Endothelial cell of umbilical vein (primary cell): ENCODE data around the gene PER3. TPM values are rescaled to one million over a fixed set of nuclear protein-coding genes. Genes with fewer than 3 reads are reported as not detected.

Experiments
- BruUV-seq: library from RNA; stranded (reverse); fragments of 400-500 nt; replicated peaks from 2 replicates; lab custom pipeline; 2021; lab: Mats Ljungman, UMichigan
- CTCF ChIA-PET: fragments of 300-600, 350-600 bp; sonication (Branson Sonifier 250); formaldehyde crosslinking; loops from one replicate; lab custom pipeline; 2021; ENCODE audit warnings: antibody characterized with exemption, inconsistent platforms; lab: Charles Lee
- POLR2A ChIA-PET: fragments of 300-600, 350-600 bp; sonication (Branson Sonifier 250); formaldehyde crosslinking; loops from one replicate; lab custom pipeline; 2021; ENCODE audit warnings: antibody characterized with exemption, inconsistent platforms; lab: Charles Lee
- DNase-seq: peaks from one replicate; pipeline ENCODE4 v3.0.0-alpha.2; 2011; ENCODE audit warnings: low read depth, low spot score
- FAIRE-seq: peaks from 2 replicates; lab custom pipeline; 2011; peaks lifted over from hg19 to GRCh38; lab: Jason Lieb, UNC
- H2AFZ ChIP-seq: 2 replicates; pipeline ENCODE4 v1.6.0; 2012; ENCODE audit warnings: low read depth, low read length, control low read depth, inconsistent platforms
- H3K27ac ChIP-seq: 2 replicates; pipeline ENCODE4 v1.5.1; 2011; ENCODE audit warnings: low read depth, mild to moderate bottlenecking, control low read depth, low read length, moderate library complexity; ENCODE audit not compliant: insufficient read depth
- H3K27me3 ChIP-seq, 2 experiments: 2 replicates each; pipeline versions ENCODE4 v1.6.0 to v1.6.1; 2011; ENCODE audit warnings: low read length in 2 of 2, mixed read lengths in 1 of 2; ENCODE audit not compliant: control insufficient read depth in 2 of 2, insufficient read depth in 2 of 2
- H3K36me3 ChIP-seq, 2 experiments: 2 replicates in 1 of 2; 3 replicates in 1 of 2; pipeline ENCODE4 v1.5.1; 2011; ENCODE audit warnings: low read length in 2 of 2, mild to moderate bottlenecking in 1 of 2, moderate library complexity in 1 of 2; ENCODE audit not compliant: control insufficient read depth in 2 of 2, insufficient read depth in 2 of 2; ENCODE audit errors: extremely low read depth in 1 of 2
- H3K4me1 ChIP-seq: 3 replicates; pipeline ENCODE4 v1.5.1; 2011; ENCODE audit warnings: mild to moderate bottlenecking, low read length; ENCODE audit not compliant: control insufficient read depth, insufficient read depth; ENCODE audit errors: extremely low read depth
- H3K4me2 ChIP-seq: 2 replicates; pipeline ENCODE4 v1.6.1; 2011; ENCODE audit warnings: low read length, control low read depth, mixed read lengths; ENCODE audit not compliant: insufficient read depth
- H3K4me3 ChIP-seq, 3 experiments: fragments of 200-600 bp in 1 of 3; sonication (generic), shearing (Covaris generic) in 1 of 3; replicated peaks in 1 of 3; 2 replicates each; pipeline ENCODE4 v1.5.1; 2011 to 2016; ENCODE audit warnings: control low read depth in 3 of 3, low read length in 3 of 3, mild to moderate bottlenecking in 2 of 3, inconsistent platforms in 1 of 3, low read depth in 1 of 3, moderate library complexity in 1 of 3; ENCODE audit not compliant: insufficient read depth in 1 of 3
- H3K79me2 ChIP-seq: 2 replicates; pipeline ENCODE4 v1.6.0; 2012; ENCODE audit warnings: low read length, inconsistent platforms; ENCODE audit not compliant: control insufficient read depth, insufficient read depth
- H3K9ac ChIP-seq: replicated peaks from 2 replicates; pipeline ENCODE3; 2011; ENCODE audit warnings: low read length, control low read depth; ENCODE audit not compliant: insufficient read depth; ENCODE audit errors: extremely low read depth
- H3K9me1 ChIP-seq: replicated peaks from 3 replicates; pipeline ENCODE4 v1.6.0; 2011; ENCODE audit warnings: mild to moderate bottlenecking, low read length; ENCODE audit not compliant: control insufficient read depth, insufficient read depth; ENCODE audit errors: extremely low read depth
- H3K9me3 ChIP-seq: replicated peaks from 2 replicates; pipeline ENCODE4 v1.5.1; 2012; ENCODE audit warnings: low read length, inconsistent platforms; ENCODE audit not compliant: control insufficient read depth, insufficient read depth
- H4K20me1 ChIP-seq: replicated peaks from 2 replicates; pipeline ENCODE3; 2011; ENCODE audit warnings: mild to moderate bottlenecking, low read length; ENCODE audit not compliant: control insufficient read depth, insufficient read depth; ENCODE audit errors: extremely low read depth
- CTCF ChIP-seq, 2 donors: IDR thresholded peaks; 1 replicate in 1 of 2; 2 replicates in 1 of 2; pipeline ENCODE4 v1.5.1; 2011; ENCODE audit warnings: low read length in 2 of 2, mild to moderate bottlenecking in 2 of 2, moderate library complexity in 2 of 2, control low read depth in 1 of 2, inconsistent platforms in 1 of 2, low read depth in 1 of 2; ENCODE audit not compliant: insufficient read depth in 1 of 2; ENCODE audit errors: extremely low read depth in 1 of 2
- EZH2 ChIP-seq: IDR thresholded peaks from 2 replicates; pipeline ENCODE4 v1.6.1; 2012; ENCODE audit warnings: borderline replicate concordance, low read depth, mild to moderate bottlenecking, moderate library complexity, low read length, inconsistent platforms; ENCODE audit not compliant: severe bottlenecking
- FOS ChIP-seq: IDR thresholded peaks from 2 replicates; pipeline ENCODE4 v1.6.1; 2011; ENCODE audit warnings: mild to moderate bottlenecking, low read length, moderate library complexity, borderline replicate concordance; ENCODE audit not compliant: insufficient read depth
- GATA2 ChIP-seq: IDR thresholded peaks from 2 replicates; pipeline ENCODE4 v1.7.0; 2011; ENCODE audit warnings: low read depth, mild to moderate bottlenecking, moderate library complexity, mixed read lengths, low read length; ENCODE audit not compliant: insufficient read length, insufficient read depth
- JUN ChIP-seq: IDR thresholded peaks from 2 replicates; pipeline ENCODE4 v1.6.1; 2011; ENCODE audit warnings: borderline replicate concordance, low read depth; ENCODE audit not compliant: insufficient read length, insufficient read depth
- MAX ChIP-seq: IDR thresholded peaks from 2 replicates; pipeline ENCODE4 v1.6.1; 2011; ENCODE audit not compliant: insufficient read depth, insufficient read length
- MYC ChIP-seq: IDR thresholded peaks from one replicate; pipeline ENCODE4 v1.6.1; 2011; ENCODE audit warnings: mild to moderate bottlenecking, low read depth, low read length
- POLR2A ChIP-seq: IDR thresholded peaks from 2 replicates; pipeline ENCODE4 v1.6.1; 2012; ENCODE audit warnings: low read depth, mild to moderate bottlenecking, control low read depth, low read length
- POLR2AphosphoS5 ChIP-seq: IDR thresholded peaks from 2 replicates; pipeline ENCODE4 v1.6.1; 2012; ENCODE audit warnings: low read depth, mild to moderate bottlenecking, control low read depth, low read length, moderate library complexity; ENCODE audit not compliant: insufficient read depth
- dilution Hi-C: fragments of 300-500 bp; cut with MboI; formaldehyde crosslinking; loops from one replicate; pipeline ENCODE4 v1.15.0; 2019; ENCODE audit warnings: low sequenced_read_pairs; ENCODE audit not compliant: extremely low pct_ligation_motif_present
- intact Hi-C: fragments of 100-400 bp; cut with micrococcal nuclease; formaldehyde crosslinking; loops from one replicate; pipeline ENCODE4 v1.10.0; 2022
- polyA plus RNA-seq, 4 experiments: library from polyadenylated mRNA; depleted of rRNA in 3 of 4; stranded (reverse) in 3 of 4; unstranded in 1 of 4; fragments of >200 nt; gene quantifications; 2 replicates each; pipeline versions ENCODE4 v1.2.1 to v1.2.3, GENCODE V29; 2011 to 2012; ENCODE audit warnings: missing spikeins in 1 of 4
- total RNA-seq: library from RNA; stranded (reverse); gene quantifications from 2 replicates; pipeline ENCODE4 v1.2.3, GENCODE V29; 2021

PER3 gene
- total and polyA plus RNA-seq, 2 donors (not counting 3 experiments of a cell fraction or from before 2014, with no cell fraction given), result 2.5 to 2.6 TPM

- DNase-seq (no peak), FAIRE-seq (no peak)
- intact Hi-C loops (no loop called here), dilution Hi-C loops (no loop called here)
- no peaks in the 10 kb centered on the region for H3K79me2 ChIP-seq
- H3K4me3 ChIP-seq, result no peak overlapping the region
- no TSS peak for BruUV-seq
- peaks cover 0 to 2% of the 10 kb centered on the region in 2 experiments for H3K27me3 ChIP-seq
- no peak overlapping the region for H3K27ac ChIP-seq
- no peaks in the 10 kb centered on the region for H3K36me3 ChIP-seq
- TF ChIP-seq GATA2, result no peak
- no peak for TF ChIP-seq JUN
- no peak for TF ChIP-seq POLR2AphosphoS5
- no peak for TF ChIP-seq CTCF (IDR thresholded peaks at IDR 0.05; ENCODE audit: extremely low read depth in 1 of 2, insufficient read depth in 1 of 2, low read depth in 1 of 2, low read length in 2 of 2)
- no peak for TF ChIP-seq MAX
- no peak for TF ChIP-seq MYC
- no peak for TF ChIP-seq FOS
- no peak for TF ChIP-seq POLR2A
- TF ChIP-seq EZH2, result no peak
- H3K4me2 ChIP-seq, result no peak overlapping the region
- H4K20me1 ChIP-seq, result no peaks in the 10 kb centered on the region
- H3K9me3 ChIP-seq, result no peaks in the 10 kb centered on the region
- no peaks in the 10 kb centered on the region for H3K4me1 ChIP-seq
- no peaks in the 10 kb centered on the region for H3K9me1 ChIP-seq
- ChIA-PET POLR2A (no interaction called here), CTCF (interaction anchor here (1.1 kb wide), 1 partner anchor 31 kb away, joined by 3 read pairs; no protein-coding TSS in a partner anchor)
- no peak overlapping the region for H2AFZ ChIP-seq
- no peak overlapping the region for H3K9ac ChIP-seq
Observed at GRCh38 chr1:7846656-7847055, 62.6 kb downstream of the PER3 start.
